Endothelial cell of umbilical vein (primary cell): ENCODE measurements around the gene NTNG1. TPM values are rescaled to one million over a fixed set of nuclear protein-coding genes. Genes with fewer than 3 reads are reported as not detected.

Source experiments
- BruUV-seq: library from RNA; stranded (reverse); fragments of 400-500 nt; replicated peaks from 2 replicates; lab custom pipeline; 2021; lab: Mats Ljungman, UMichigan
- CTCF ChIA-PET: fragments of 300-600, 350-600 bp; sonication (Branson Sonifier 250); formaldehyde crosslinking; loops from one replicate; lab custom pipeline; 2021; ENCODE audit warnings: antibody characterized with exemption, inconsistent platforms; lab: Charles Lee
- POLR2A ChIA-PET: fragments of 300-600, 350-600 bp; sonication (Branson Sonifier 250); formaldehyde crosslinking; loops from one replicate; lab custom pipeline; 2021; ENCODE audit warnings: antibody characterized with exemption, inconsistent platforms; lab: Charles Lee
- DNase-seq: peaks from one replicate; pipeline ENCODE4 v3.0.0-alpha.2; 2011; ENCODE audit warnings: low read depth, low spot score
- FAIRE-seq: peaks from 2 replicates; lab custom pipeline; 2011; peaks lifted over from hg19 to GRCh38; lab: Jason Lieb, UNC
- H2AFZ ChIP-seq: 2 replicates; pipeline ENCODE4 v1.6.0; 2012; ENCODE audit warnings: low read depth, low read length, control low read depth, inconsistent platforms
- H3K27ac ChIP-seq: 2 replicates; pipeline ENCODE4 v1.5.1; 2011; ENCODE audit warnings: low read depth, mild to moderate bottlenecking, control low read depth, low read length, moderate library complexity; ENCODE audit not compliant: insufficient read depth
- H3K27me3 ChIP-seq, 2 experiments: 2 replicates each; pipeline versions ENCODE4 v1.6.0 to v1.6.1; 2011; ENCODE audit warnings: low read length in 2 of 2, mixed read lengths in 1 of 2; ENCODE audit not compliant: control insufficient read depth in 2 of 2, insufficient read depth in 2 of 2
- H3K36me3 ChIP-seq, 2 experiments: 2 replicates in 1 of 2; 3 replicates in 1 of 2; pipeline ENCODE4 v1.5.1; 2011; ENCODE audit warnings: low read length in 2 of 2, mild to moderate bottlenecking in 1 of 2, moderate library complexity in 1 of 2; ENCODE audit not compliant: control insufficient read depth in 2 of 2, insufficient read depth in 2 of 2; ENCODE audit errors: extremely low read depth in 1 of 2
- H3K4me1 ChIP-seq: 3 replicates; pipeline ENCODE4 v1.5.1; 2011; ENCODE audit warnings: mild to moderate bottlenecking, low read length; ENCODE audit not compliant: control insufficient read depth, insufficient read depth; ENCODE audit errors: extremely low read depth
- H3K4me2 ChIP-seq: 2 replicates; pipeline ENCODE4 v1.6.1; 2011; ENCODE audit warnings: low read length, control low read depth, mixed read lengths; ENCODE audit not compliant: insufficient read depth
- H3K4me3 ChIP-seq, 3 experiments: fragments of 200-600 bp in 1 of 3; sonication (generic), shearing (Covaris generic) in 1 of 3; replicated peaks in 1 of 3; 2 replicates each; pipeline ENCODE4 v1.5.1; 2011 to 2016; ENCODE audit warnings: control low read depth in 3 of 3, low read length in 3 of 3, mild to moderate bottlenecking in 2 of 3, inconsistent platforms in 1 of 3, low read depth in 1 of 3, moderate library complexity in 1 of 3; ENCODE audit not compliant: insufficient read depth in 1 of 3
- H3K79me2 ChIP-seq: 2 replicates; pipeline ENCODE4 v1.6.0; 2012; ENCODE audit warnings: low read length, inconsistent platforms; ENCODE audit not compliant: control insufficient read depth, insufficient read depth
- H3K9ac ChIP-seq: replicated peaks from 2 replicates; pipeline ENCODE3; 2011; ENCODE audit warnings: low read length, control low read depth; ENCODE audit not compliant: insufficient read depth; ENCODE audit errors: extremely low read depth
- H3K9me1 ChIP-seq: replicated peaks from 3 replicates; pipeline ENCODE4 v1.6.0; 2011; ENCODE audit warnings: mild to moderate bottlenecking, low read length; ENCODE audit not compliant: control insufficient read depth, insufficient read depth; ENCODE audit errors: extremely low read depth
- H3K9me3 ChIP-seq: replicated peaks from 2 replicates; pipeline ENCODE4 v1.5.1; 2012; ENCODE audit warnings: low read length, inconsistent platforms; ENCODE audit not compliant: control insufficient read depth, insufficient read depth
- H4K20me1 ChIP-seq: replicated peaks from 2 replicates; pipeline ENCODE3; 2011; ENCODE audit warnings: mild to moderate bottlenecking, low read length; ENCODE audit not compliant: control insufficient read depth, insufficient read depth; ENCODE audit errors: extremely low read depth
- EZH2 ChIP-seq: IDR thresholded peaks from 2 replicates; pipeline ENCODE4 v1.6.1; 2012; ENCODE audit warnings: borderline replicate concordance, low read depth, mild to moderate bottlenecking, moderate library complexity, low read length, inconsistent platforms; ENCODE audit not compliant: severe bottlenecking
- FOS ChIP-seq: IDR thresholded peaks from 2 replicates; pipeline ENCODE4 v1.6.1; 2011; ENCODE audit warnings: mild to moderate bottlenecking, low read length, moderate library complexity, borderline replicate concordance; ENCODE audit not compliant: insufficient read depth
- GATA2 ChIP-seq: IDR thresholded peaks from 2 replicates; pipeline ENCODE4 v1.7.0; 2011; ENCODE audit warnings: low read depth, mild to moderate bottlenecking, moderate library complexity, mixed read lengths, low read length; ENCODE audit not compliant: insufficient read length, insufficient read depth
- JUN ChIP-seq: IDR thresholded peaks from 2 replicates; pipeline ENCODE4 v1.6.1; 2011; ENCODE audit warnings: borderline replicate concordance, low read depth; ENCODE audit not compliant: insufficient read length, insufficient read depth
- MAX ChIP-seq: IDR thresholded peaks from 2 replicates; pipeline ENCODE4 v1.6.1; 2011; ENCODE audit not compliant: insufficient read depth, insufficient read length
- MYC ChIP-seq: IDR thresholded peaks from one replicate; pipeline ENCODE4 v1.6.1; 2011; ENCODE audit warnings: mild to moderate bottlenecking, low read depth, low read length
- POLR2A ChIP-seq: IDR thresholded peaks from 2 replicates; pipeline ENCODE4 v1.6.1; 2012; ENCODE audit warnings: low read depth, mild to moderate bottlenecking, control low read depth, low read length
- POLR2AphosphoS5 ChIP-seq: IDR thresholded peaks from 2 replicates; pipeline ENCODE4 v1.6.1; 2012; ENCODE audit warnings: low read depth, mild to moderate bottlenecking, control low read depth, low read length, moderate library complexity; ENCODE audit not compliant: insufficient read depth
- dilution Hi-C: fragments of 300-500 bp; cut with MboI; formaldehyde crosslinking; loops from one replicate; pipeline ENCODE4 v1.15.0; 2019; ENCODE audit warnings: low sequenced_read_pairs; ENCODE audit not compliant: extremely low pct_ligation_motif_present
- intact Hi-C: fragments of 100-400 bp; cut with micrococcal nuclease; formaldehyde crosslinking; loops from one replicate; pipeline ENCODE4 v1.10.0; 2022
- polyA plus RNA-seq, 4 experiments: library from polyadenylated mRNA; depleted of rRNA in 3 of 4; stranded (reverse) in 3 of 4; unstranded in 1 of 4; fragments of >200 nt; gene quantifications; 2 replicates each; pipeline versions ENCODE4 v1.2.1 to v1.2.3, GENCODE V29; 2011 to 2012; ENCODE audit warnings: missing spikeins in 1 of 4
- total RNA-seq: library from RNA; stranded (reverse); gene quantifications from 2 replicates; pipeline ENCODE4 v1.2.3, GENCODE V29; 2021
- TF ChIP-seq, protein P1 (sequence below), 2 donors: IDR thresholded peaks; 1 replicate in 1 of 2; 2 replicates in 1 of 2; pipeline ENCODE4 v1.5.1; 2011; ENCODE audit warnings: low read length in 2 of 2, mild to moderate bottlenecking in 2 of 2, moderate library complexity in 2 of 2, control low read depth in 1 of 2, inconsistent platforms in 1 of 2, low read depth in 1 of 2; ENCODE audit not compliant: insufficient read depth in 1 of 2; ENCODE audit errors: extremely low read depth in 1 of 2

The NTNG1 gene
- total and polyA plus RNA-seq, 2 donors (not counting 3 experiments of a cell fraction or from before 2014, with no cell fraction given), result not detected

DNA sequence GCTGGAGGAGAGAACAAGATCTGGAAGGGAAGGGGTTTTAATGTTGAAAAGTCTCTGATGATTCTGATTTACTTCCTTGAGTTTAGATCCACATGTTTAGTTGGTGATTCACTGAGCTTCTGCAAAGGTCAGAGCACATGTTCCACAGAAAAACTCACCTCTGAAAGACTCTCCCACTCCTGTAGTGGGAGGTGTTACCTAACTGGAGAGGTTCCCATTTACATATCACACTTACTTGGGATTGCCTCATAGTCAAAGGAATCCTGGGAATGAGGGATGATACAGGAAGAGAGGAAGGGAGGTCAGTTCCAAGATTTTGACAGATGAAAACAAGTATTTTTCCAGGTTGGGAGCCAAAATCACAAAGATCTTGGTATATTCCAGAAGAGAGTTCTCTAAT lies 2.7 kb upstream of the NTNG1 start:
- no TSS peak for BruUV-seq
- TF ChIP-seq MAX, result no peak
- no peak for TF ChIP-seq POLR2AphosphoS5
- TF ChIP-seq POLR2A, result no peak
- TF ChIP-seq, protein P1, sequence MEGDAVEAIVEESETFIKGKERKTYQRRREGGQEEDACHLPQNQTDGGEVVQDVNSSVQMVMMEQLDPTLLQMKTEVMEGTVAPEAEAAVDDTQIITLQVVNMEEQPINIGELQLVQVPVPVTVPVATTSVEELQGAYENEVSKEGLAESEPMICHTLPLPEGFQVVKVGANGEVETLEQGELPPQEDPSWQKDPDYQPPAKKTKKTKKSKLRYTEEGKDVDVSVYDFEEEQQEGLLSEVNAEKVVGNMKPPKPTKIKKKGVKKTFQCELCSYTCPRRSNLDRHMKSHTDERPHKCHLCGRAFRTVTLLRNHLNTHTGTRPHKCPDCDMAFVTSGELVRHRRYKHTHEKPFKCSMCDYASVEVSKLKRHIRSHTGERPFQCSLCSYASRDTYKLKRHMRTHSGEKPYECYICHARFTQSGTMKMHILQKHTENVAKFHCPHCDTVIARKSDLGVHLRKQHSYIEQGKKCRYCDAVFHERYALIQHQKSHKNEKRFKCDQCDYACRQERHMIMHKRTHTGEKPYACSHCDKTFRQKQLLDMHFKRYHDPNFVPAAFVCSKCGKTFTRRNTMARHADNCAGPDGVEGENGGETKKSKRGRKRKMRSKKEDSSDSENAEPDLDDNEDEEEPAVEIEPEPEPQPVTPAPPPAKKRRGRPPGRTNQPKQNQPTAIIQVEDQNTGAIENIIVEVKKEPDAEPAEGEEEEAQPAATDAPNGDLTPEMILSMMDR (IDR thresholded peaks at IDR 0.05; ENCODE audit: extremely low read depth in 1 of 2, insufficient read depth in 1 of 2, low read depth in 1 of 2, low read length in 2 of 2), result no peak
- no peak for TF ChIP-seq GATA2
- TF ChIP-seq MYC, result no peak
- no peak for TF ChIP-seq FOS
- TF ChIP-seq JUN, result no peak
- no peak for TF ChIP-seq EZH2
- Histone ChIP-seq H4K20me1 (no peaks in the 10 kb centered on the region), H3K27me3 (peaks cover 17 to 19% of the 10 kb centered on the region in 2 experiments), H3K9ac (no peak overlapping the region), H3K4me1 (peaks cover 8% of the 10 kb centered on the region), H3K9me3 (no peaks in the 10 kb centered on the region), H3K79me2 (no peaks in the 10 kb centered on the region), H3K4me2 (no peak overlapping the region), H3K27ac (no peak overlapping the region), H3K4me3 (no peak overlapping the region), H2AFZ (no peak overlapping the region), H3K9me1 (no peaks in the 10 kb centered on the region), H3K36me3 (no peaks in the 10 kb centered on the region)
- DNase-seq, result no peak
- intact Hi-C loops, result no loop called here
- ChIA-PET POLR2A (no interaction called here), CTCF (no interaction called here)
- no peak for FAIRE-seq
- dilution Hi-C loops, result no loop called here
